Measurements from ENCODE around the gene NGDN. TPM values are rescaled to one million over a fixed set of nuclear protein-coding genes. Genes with fewer than 3 reads are reported as not detected.
A peak's percentile ranks its signal among the peaks of the same experiment; 100 is the strongest.
"Not testable (repeated sequence)": the region's sequence is repeated elsewhere in the genome, so short reads cannot be mapped to it uniquely, and the experiment has no call there.

NGDN gene
- total RNA-seq: 100 to 1,000 TPM; 115 to 120 (median 117) TPM

GRCh38 chr14:23469127-23469905 is at the start of gene NGDN:
Gene NGDN (plus strand): TSS chr14:23469703. CDS start chr14:23469716, 13 bp downstream.
- Mint-ChIP-seq H3K4me3 (no peak within 1 kb of the TSS), H3K9me3 (no peaks in the 10 kb centered on the region), H3K4me1 (ENCODE audit: low read depth) (peaks cover 10% of the 10 kb centered on the region), H3K36me3 (ENCODE audit: insufficient read depth) (peaks cover 13% of the 10 kb centered on the region), H3K27me3 (ENCODE audit: low read depth) (no peaks in the 10 kb centered on the region)
- DNase-seq (peak; percentile 85), ATAC-seq (peak; percentile 94 to 95)

GRCh38 chr14:23421594-23421993 is 47.9 kb upstream of the NGDN start:
- Mint-ChIP-seq H3K9me3 (no peaks in the 10 kb centered on the region), H3K36me3 (ENCODE audit: insufficient read depth) (no peaks in the 10 kb centered on the region), H3K4me3 (no peak overlapping the region), H3K4me1 (ENCODE audit: low read depth) (no peaks in the 10 kb centered on the region), H3K27me3 (ENCODE audit: low read depth) (no peaks in the 10 kb centered on the region)
- ATAC-seq (peak in 1 of 2 donors; percentile 37), DNase-seq (no peak)

GRCh38 chr14:23423657-23424056 is 45.8 kb upstream of the NGDN start:
- no peaks in the 10 kb centered on the region for H3K4me1 Mint-ChIP-seq (ENCODE audit: low read depth)
- H3K36me3 Mint-ChIP-seq (ENCODE audit: insufficient read depth): no peaks in the 10 kb centered on the region
- H3K27me3 Mint-ChIP-seq (ENCODE audit: low read depth): peaks cover 3% of the 10 kb centered on the region
- no peak for DNase-seq
- H3K9me3 Mint-ChIP-seq: no peaks in the 10 kb centered on the region
- no peak overlapping the region for H3K4me3 Mint-ChIP-seq
- ATAC-seq: no peak

GRCh38 chr14:23425169-23425568 is 44.3 kb upstream of the NGDN start:
- Mint-ChIP-seq H3K9me3 (no peaks in the 10 kb centered on the region), H3K4me3 (no peak overlapping the region), H3K36me3 (ENCODE audit: insufficient read depth) (no peaks in the 10 kb centered on the region), H3K27me3 (ENCODE audit: low read depth) (peaks cover 5% of the 10 kb centered on the region), H3K4me1 (ENCODE audit: low read depth) (no peaks in the 10 kb centered on the region)
- no peak for ATAC-seq
- DNase-seq: no peak

GRCh38 chr14:23425798-23426197 is 43.7 kb upstream of the NGDN start:
- DNase-seq; H3K9me3 Mint-ChIP-seq; H3K27me3 Mint-ChIP-seq (ENCODE audit: low read depth); ATAC-seq; H3K36me3 Mint-ChIP-seq (ENCODE audit: insufficient read depth); H3K4me1 Mint-ChIP-seq (ENCODE audit: low read depth); H3K4me3 Mint-ChIP-seq: not testable (repeated sequence)

- Mint-ChIP-seq H3K4me3 (no peak overlapping the region), H3K27me3 (ENCODE audit: low read depth) (peaks cover 6% of the 10 kb centered on the region), H3K9me3 (no peaks in the 10 kb centered on the region)
Measured at GRCh38 chr14:23428686-23429495, 40.6 kb upstream of the NGDN start.

GRCh38 chr14:23430016-23430722 is 39.3 kb upstream of the NGDN start:
- no peak for ATAC-seq
- Mint-ChIP-seq H3K27me3 (ENCODE audit: low read depth) (peaks cover 6% of the 10 kb centered on the region), H3K4me3 (no peak overlapping the region), H3K36me3 (ENCODE audit: insufficient read depth) (no peaks in the 10 kb centered on the region), H3K9me3 (no peaks in the 10 kb centered on the region), H3K4me1 (ENCODE audit: low read depth) (no peaks in the 10 kb centered on the region)
- no peak for DNase-seq

More at GRCh38 chr14:23428686-23429495, 40.6 kb upstream of the NGDN start:
- Mint-ChIP-seq H3K36me3 (ENCODE audit: insufficient read depth) (no peaks in the 10 kb centered on the region), H3K4me1 (ENCODE audit: low read depth) (no peaks in the 10 kb centered on the region)
- DNase-seq: no peak
- ATAC-seq: no peak

- H3K4me1 Mint-ChIP-seq (ENCODE audit: low read depth): no peaks in the 10 kb centered on the region
- ATAC-seq: no peak
- DNase-seq: no peak
Measured at GRCh38 chr14:23430723-23431085, 38.8 kb upstream of the NGDN start.

GRCh38 chr14:23431486-23431885 is 38.0 kb upstream of the NGDN start:
- no peak overlapping the region for H3K4me3 Mint-ChIP-seq
- no peaks in the 10 kb centered on the region for H3K4me1 Mint-ChIP-seq (ENCODE audit: low read depth)
- no peaks in the 10 kb centered on the region for H3K36me3 Mint-ChIP-seq (ENCODE audit: insufficient read depth)
- DNase-seq: no peak
- peaks cover 6% of the 10 kb centered on the region for H3K27me3 Mint-ChIP-seq (ENCODE audit: low read depth)
- no peak for ATAC-seq
- H3K9me3 Mint-ChIP-seq: no peaks in the 10 kb centered on the region

More at GRCh38 chr14:23430723-23431085, 38.8 kb upstream of the NGDN start:
- Mint-ChIP-seq H3K9me3 (no peaks in the 10 kb centered on the region), H3K27me3 (ENCODE audit: low read depth) (peaks cover 6% of the 10 kb centered on the region), H3K4me3 (no peak overlapping the region), H3K36me3 (ENCODE audit: insufficient read depth) (no peaks in the 10 kb centered on the region)

GRCh38 chr14:23432102-23432925 is 37.2 kb upstream of the NGDN start:
- DNase-seq: no peak

GRCh38 chr14:23432946-23433345 is 36.6 kb upstream of the NGDN start:
- H3K4me1 Mint-ChIP-seq (ENCODE audit: low read depth): no peaks in the 10 kb centered on the region
- H3K4me3 Mint-ChIP-seq: no peak overlapping the region
- no peak for ATAC-seq
- peaks cover 3% of the 10 kb centered on the region for H3K27me3 Mint-ChIP-seq (ENCODE audit: low read depth)
- H3K36me3 Mint-ChIP-seq (ENCODE audit: insufficient read depth): no peaks in the 10 kb centered on the region
- H3K9me3 Mint-ChIP-seq: no peaks in the 10 kb centered on the region
- DNase-seq: no peak

More at GRCh38 chr14:23432102-23432925, 37.2 kb upstream of the NGDN start:
- peaks cover 6% of the 10 kb centered on the region for H3K27me3 Mint-ChIP-seq (ENCODE audit: low read depth)
- H3K4me3 Mint-ChIP-seq: no peak overlapping the region
- ATAC-seq: no peak
- no peaks in the 10 kb centered on the region for H3K9me3 Mint-ChIP-seq
- no peaks in the 10 kb centered on the region for H3K4me1 Mint-ChIP-seq (ENCODE audit: low read depth)
- H3K36me3 Mint-ChIP-seq (ENCODE audit: insufficient read depth): no peaks in the 10 kb centered on the region

GRCh38 chr14:23433457-23433856 is 36.0 kb upstream of the NGDN start:
- Mint-ChIP-seq H3K9me3 (no peaks in the 10 kb centered on the region), H3K27me3 (ENCODE audit: low read depth) (peaks cover 3% of the 10 kb centered on the region), H3K4me1 (ENCODE audit: low read depth) (no peaks in the 10 kb centered on the region), H3K4me3 (no peak overlapping the region), H3K36me3 (ENCODE audit: insufficient read depth) (no peaks in the 10 kb centered on the region)
- DNase-seq (no peak), ATAC-seq (no peak)

- no peaks in the 10 kb centered on the region for H3K36me3 Mint-ChIP-seq (ENCODE audit: insufficient read depth)
- no peaks in the 10 kb centered on the region for H3K4me1 Mint-ChIP-seq (ENCODE audit: low read depth)
- H3K4me3 Mint-ChIP-seq: no peak overlapping the region
- H3K27me3 Mint-ChIP-seq (ENCODE audit: low read depth): peaks cover 3% of the 10 kb centered on the region
- H3K9me3 Mint-ChIP-seq: no peaks in the 10 kb centered on the region
- DNase-seq (no peak), ATAC-seq (no peak)
Measured at GRCh38 chr14:23434488-23435222, 34.8 kb upstream of the NGDN start.
